Panc1 (cell line): Measurements from ENCODE around the gene USP5.

Experiments used
- CTCF ChIP-seq: fragments of 450-650 bp; IDR thresholded peaks from 2 replicates; pipeline ENCODE4 v1.5.1; 2017; ENCODE audit warnings: mild to moderate bottlenecking
- POLR2AphosphoS5 ChIP-seq: IDR thresholded peaks from 2 replicates; pipeline ENCODE4 v1.6.1; 2012; ENCODE audit warnings: mild to moderate bottlenecking, low read depth, low read length, moderate library complexity
- SIN3A ChIP-seq: IDR thresholded peaks from 2 replicates; pipeline ENCODE4 v1.6.1; 2012; ENCODE audit warnings: low read depth, mild to moderate bottlenecking, low read length, moderate library complexity, borderline replicate concordance; ENCODE audit not compliant: insufficient read depth

- no peak for TF ChIP-seq CTCF
- no peak; the same call in none of the 2 replicates for TF ChIP-seq POLR2AphosphoS5
- peak; percentile 87 for TF ChIP-seq SIN3A
These were observed 613 bp upstream of the USP5 start, which contains the start of gene CDCA3 for GRCh38 chr12:6851153-6851920.
